Esophagus squamous epithelium (tissue), 4 donors: ENCODE data around the gene STK38.

Source experiments
- CTCF ChIP-seq, 6 experiments: fragments of 450-650 bp in 4 of 6; fragments of 200-600 bp in 2 of 6; sonication (generic) in 2 of 6; IDR thresholded peaks; one replicate each; pipeline ENCODE4 v1.5.1; 2016 to 2019; ENCODE audit warnings: antibody characterized with exemption in 6 of 6, mild to moderate bottlenecking in 4 of 6, moderate library complexity in 4 of 6
- POLR2A ChIP-seq, 4 donors: fragments of 450-650 bp; IDR thresholded peaks; one replicate each; pipeline ENCODE4 v1.6.1; 2017; ENCODE audit warnings: antibody characterized with exemption in 4 of 4, mild to moderate bottlenecking in 4 of 4, moderate library complexity in 3 of 4

- TF ChIP-seq CTCF (IDR thresholded peaks at IDR 0.05): no peak
- TF ChIP-seq POLR2A (IDR thresholded peaks at IDR 0.05): no peak
Observed at GRCh38 chr6:36556281-36556680, 9.0 kb upstream of the STK38 start.
